SK-N-SH treated with all-trans-retinoic acid at 6 μM for 48 hours (cell line): ENCODE measurements around the gene SH3BP1.
"Not testable (repeated sequence)": the region's sequence is repeated elsewhere in the genome, so short reads cannot be mapped to it uniquely, and the experiment has no call there.

Experiments used
- ARNTL ChIP-seq: fragments of 450-650 bp; formaldehyde crosslinking; IDR thresholded peaks from 2 replicates; pipeline ENCODE4 v1.5.0; 2020; ENCODE audit warnings: low read depth, mild to moderate bottlenecking, moderate library complexity, borderline replicate concordance
- BACH2 ChIP-seq: fragments of 250-450 bp; sonication (Bioruptor Pico); IDR thresholded peaks from 2 replicates; pipeline ENCODE4 v1.9.0; 2021; ENCODE audit warnings: mild to moderate bottlenecking, borderline replicate concordance
- PATZ1 ChIP-seq: fragments of 250-450 bp; sonication (Bioruptor Pico); IDR thresholded peaks from 2 replicates; pipeline ENCODE4 v1.8.0; 2020; ENCODE audit warnings: mild to moderate bottlenecking, moderate library complexity, borderline replicate concordance
- ZC3H10 ChIP-seq: fragments of 250-450 bp; sonication (Bioruptor Pico); IDR thresholded peaks from 2 replicates; pipeline ENCODE4 v1.5.1; 2021; ENCODE audit warnings: mild to moderate bottlenecking, moderate library complexity
- ZNF70 ChIP-seq: fragments of 450-650 bp; formaldehyde crosslinking; IDR thresholded peaks from 2 replicates; pipeline ENCODE4 v1.5.0; 2020; ENCODE audit warnings: mild to moderate bottlenecking, moderate library complexity

GRCh38 chr22:37656583-37656982 is 17.1 kb downstream of the SH3BP1 start:
- not testable (repeated sequence) for TF ChIP-seq PATZ1; ARNTL; ZNF70; BACH2 (CRISPR knock-in tag); ZC3H10 (CRISPR knock-in tag)
